T-helper 9 cell (primary cell): ENCODE results near the gene CCDC175.

ENCODE experiments used
- DNase-seq: peaks from one replicate; pipeline ENCODE4 v3.0.0-alpha.2; 2020
- total RNA-seq, 2 donors: gene quantifications; one replicate each; lab custom pipeline; 2026; lab: John Stamatoyannopoulos, UW

CCDC175 gene
- 0 to 0.07 reads per million in 2 donors for total RNA-seq

- peak; percentile 78 for DNase-seq
Measured at GRCh38 chr14:59576332-59577294, at the start of gene CCDC175. Gene CCDC175 (minus strand): TSS chr14:59576812. CDS start chr14:59576775, 37 bp downstream.

GRCh38 chr14:59622631-59623030, 46.0 kb upstream of the CCDC175 start:
- no peak for DNase-seq

- no peak for DNase-seq
Measured at GRCh38 chr14:59619061-59619460, 42.4 kb upstream of the CCDC175 start.

- no peak for DNase-seq
Measured at GRCh38 chr14:59601056-59601455, 24.4 kb upstream of the CCDC175 start.

- no peak for DNase-seq
Measured at GRCh38 chr14:59600211-59600945, 23.8 kb upstream of the CCDC175 start.

- no peak for DNase-seq
Measured at GRCh38 chr14:59595071-59595470, 18.5 kb upstream of the CCDC175 start.

- DNase-seq = no peak
Measured at GRCh38 chr14:59591641-59592370, 15.2 kb upstream of the CCDC175 start.

GRCh38 chr14:59588101-59588500, 11.5 kb upstream of the CCDC175 start:
- DNase-seq = no peak

- DNase-seq = no peak
Measured at GRCh38 chr14:59585891-59586554, 9.4 kb upstream of the CCDC175 start.

- DNase-seq = no peak
Measured at GRCh38 chr14:59583755-59584154, 7.1 kb upstream of the CCDC175 start.

- DNase-seq = no peak
Measured at GRCh38 chr14:59582845-59583509, 6.4 kb upstream of the CCDC175 start.

- no peak for DNase-seq
Measured at GRCh38 chr14:59582161-59582560, 5.5 kb upstream of the CCDC175 start.

- DNase-seq = no peak
Measured at GRCh38 chr14:59580911-59581310, 4.3 kb upstream of the CCDC175 start.

- DNase-seq = no peak
Measured at GRCh38 chr14:59570122-59570521, 6.5 kb downstream of the CCDC175 start.

GRCh38 chr14:59566725-59567124, 9.9 kb downstream of the CCDC175 start:
- no peak for DNase-seq

GRCh38 chr14:59566296-59566695, 10.3 kb downstream of the CCDC175 start:
- DNase-seq = no peak

GRCh38 chr14:59565087-59565486, 11.5 kb downstream of the CCDC175 start:
- DNase-seq = no peak

- DNase-seq = no peak
Measured at GRCh38 chr14:59564366-59564765, 12.2 kb downstream of the CCDC175 start.

- no peak for DNase-seq
Measured at GRCh38 chr14:59547310-59547709, 29.3 kb downstream of the CCDC175 start.

GRCh38 chr14:59543873-59544272, 32.7 kb downstream of the CCDC175 start:
- no peak for DNase-seq

- DNase-seq = no peak
Measured at GRCh38 chr14:59541731-59542130, 34.9 kb downstream of the CCDC175 start.

- no peak for DNase-seq
Measured at GRCh38 chr14:59540852-59541251, 35.8 kb downstream of the CCDC175 start.
